ENCODE measurements around the gene CARM1.

- TF ChIP-seq POLR2AphosphoS5 (IDR thresholded peaks at IDR 0.05): no peak
- TF ChIP-seq, protein P1, sequence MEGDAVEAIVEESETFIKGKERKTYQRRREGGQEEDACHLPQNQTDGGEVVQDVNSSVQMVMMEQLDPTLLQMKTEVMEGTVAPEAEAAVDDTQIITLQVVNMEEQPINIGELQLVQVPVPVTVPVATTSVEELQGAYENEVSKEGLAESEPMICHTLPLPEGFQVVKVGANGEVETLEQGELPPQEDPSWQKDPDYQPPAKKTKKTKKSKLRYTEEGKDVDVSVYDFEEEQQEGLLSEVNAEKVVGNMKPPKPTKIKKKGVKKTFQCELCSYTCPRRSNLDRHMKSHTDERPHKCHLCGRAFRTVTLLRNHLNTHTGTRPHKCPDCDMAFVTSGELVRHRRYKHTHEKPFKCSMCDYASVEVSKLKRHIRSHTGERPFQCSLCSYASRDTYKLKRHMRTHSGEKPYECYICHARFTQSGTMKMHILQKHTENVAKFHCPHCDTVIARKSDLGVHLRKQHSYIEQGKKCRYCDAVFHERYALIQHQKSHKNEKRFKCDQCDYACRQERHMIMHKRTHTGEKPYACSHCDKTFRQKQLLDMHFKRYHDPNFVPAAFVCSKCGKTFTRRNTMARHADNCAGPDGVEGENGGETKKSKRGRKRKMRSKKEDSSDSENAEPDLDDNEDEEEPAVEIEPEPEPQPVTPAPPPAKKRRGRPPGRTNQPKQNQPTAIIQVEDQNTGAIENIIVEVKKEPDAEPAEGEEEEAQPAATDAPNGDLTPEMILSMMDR (IDR thresholded peaks at IDR 0.05): no peak
Measured at GRCh38 chr19:10912619-10913018, 41.3 kb downstream of the CARM1 start.

Data from prostate gland (tissue), 2 donors.